CD4-positive, alpha-beta memory T cell (primary cell): ENCODE results near the gene AQP6. TPM values are rescaled to one million over a fixed set of nuclear protein-coding genes. Genes with fewer than 3 reads are reported as not detected.

ENCODE experiments used
- CTCF ChIA-PET: fragments of 350-600 bp; sonication (Branson Sonifier 250); formaldehyde crosslinking; loops from one replicate; lab custom pipeline; 2021; ENCODE audit warnings: inconsistent platforms; ENCODE audit not compliant: partially characterized antibody; lab: Charles Lee
- POLR2A ChIA-PET: fragments of 350-600 bp; sonication (Branson Sonifier 250); formaldehyde crosslinking; loops from one replicate; lab custom pipeline; 2021; ENCODE audit not compliant: partially characterized antibody; lab: Charles Lee
- DNase-seq, 5 donors: peaks; one replicate each; pipeline versions ENCODE4 v3.0.0 to v3.0.0-alpha.2; 2020 to 2022; ENCODE audit warnings: mixed read lengths in 1 of 5
- H3K27ac ChIP-seq: one replicate; pipeline ENCODE4 v1.7.0; 2013; ENCODE audit warnings: low read depth, low read length
- H3K27me3 ChIP-seq: 2 replicates; pipeline ENCODE4 v1.7.0; 2013; ENCODE audit warnings: mild to moderate bottlenecking, low read length, moderate library complexity; ENCODE audit not compliant: insufficient read depth
- H3K36me3 ChIP-seq: 2 replicates; pipeline ENCODE4 v1.7.0; 2013; ENCODE audit warnings: mild to moderate bottlenecking, low read length, moderate library complexity; ENCODE audit not compliant: insufficient read depth
- H3K4me1 ChIP-seq: 2 replicates; pipeline ENCODE4 v1.7.0; 2013; ENCODE audit warnings: mild to moderate bottlenecking, low read length, moderate library complexity; ENCODE audit not compliant: insufficient read depth
- H3K4me3 ChIP-seq, 2 donors: one replicate each; pipeline ENCODE4 v1.7.0; 2013; ENCODE audit warnings: low read length in 2 of 2, mild to moderate bottlenecking in 1 of 2
- H3K9me3 ChIP-seq, 2 donors: one replicate each; pipeline ENCODE4 v1.7.0; 2013; ENCODE audit warnings: low read length in 2 of 2, control low read depth in 1 of 2; ENCODE audit not compliant: control insufficient read depth in 1 of 2
- H3K27ac Mint-ChIP-seq, 7 donors: one replicate each; pipeline ENCODE4 v1.8.0; 2020 to 2021; ENCODE audit warnings: mixed read lengths in 7 of 7, mild to moderate bottlenecking in 6 of 7, inconsistent platforms in 3 of 7, moderate library complexity in 3 of 7
- H3K27me3 Mint-ChIP-seq, 2 donors: one replicate each; pipeline ENCODE4 v1.8.0; 2020 to 2021; ENCODE audit warnings: mixed read lengths in 2 of 2
- H3K36me3 Mint-ChIP-seq, 2 donors: one replicate each; pipeline ENCODE4 v1.8.0; 2020 to 2021; ENCODE audit warnings: mixed read lengths in 2 of 2, inconsistent platforms in 1 of 2, mild to moderate bottlenecking in 1 of 2
- H3K4me1 Mint-ChIP-seq, 4 donors: one replicate each; pipeline ENCODE4 v1.8.0; 2020 to 2021; ENCODE audit warnings: mixed read lengths in 4 of 4, mild to moderate bottlenecking in 1 of 4
- H3K4me3 Mint-ChIP-seq, 8 donors: one replicate each; pipeline ENCODE4 v1.8.0; 2020 to 2021; ENCODE audit warnings: mixed read lengths in 8 of 8, mild to moderate bottlenecking in 7 of 8, moderate library complexity in 6 of 8, inconsistent platforms in 3 of 8
- H3K9me3 Mint-ChIP-seq, 8 donors: one replicate each; pipeline ENCODE4 v1.8.0; 2020 to 2021; ENCODE audit warnings: mixed read lengths in 8 of 8, mild to moderate bottlenecking in 5 of 8, inconsistent platforms in 3 of 8, moderate library complexity in 1 of 8
- intact Hi-C: fragments of 100-400 bp; cut with micrococcal nuclease; formaldehyde crosslinking; loops from one replicate; pipeline ENCODE4 v1.15.1; 2023
- polyA plus RNA-seq, 2 donors: library from polyadenylated mRNA; unstranded; fragments of 300-500 nt; fragmentation: Illumina TruSeq; gene quantifications; one replicate each; pipeline ENCODE4 v1.2.3, GENCODE V29; 2021
- total RNA-seq, 2 experiments: library from RNA; stranded (reverse); gene quantifications; one replicate each; pipeline ENCODE4 v1.2.3, GENCODE V29; 2021

AQP6 gene
- total and polyA plus RNA-seq, 4 experiments from 2014 or later: not detected

DNA sequence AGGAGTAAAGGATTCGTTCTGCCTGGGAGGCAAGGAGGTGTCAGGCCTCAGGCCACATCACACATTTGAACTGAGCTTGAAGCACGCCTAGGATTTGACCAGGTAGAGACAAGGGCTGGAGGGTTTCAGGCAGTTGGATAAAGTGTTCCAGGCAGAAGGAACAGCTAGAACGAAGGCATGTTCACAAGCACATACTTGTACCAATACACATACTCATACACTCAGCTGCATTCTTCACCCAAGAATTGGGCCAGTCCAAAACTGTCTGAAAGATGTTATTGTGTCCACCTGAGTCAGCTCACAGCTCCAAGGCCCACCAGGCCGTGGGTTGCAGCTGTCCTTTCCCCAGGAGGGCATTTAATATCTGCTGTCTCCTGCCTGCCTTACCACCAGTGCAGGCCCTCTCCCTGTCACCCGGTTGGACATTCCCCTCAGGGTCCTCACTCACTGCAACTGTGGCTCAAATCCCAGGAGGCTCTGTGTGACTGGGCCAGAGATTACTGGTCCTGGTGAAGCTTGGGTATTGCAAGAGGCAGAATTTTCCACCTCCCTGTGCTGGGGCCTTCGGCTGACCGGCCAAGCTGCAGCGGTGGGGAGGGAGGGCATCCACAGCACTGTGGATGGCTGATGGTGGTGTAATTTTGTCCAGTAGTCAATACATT lies 35.0 kb upstream of the AQP6 start:
- CTCF ChIA-PET: interaction anchor here (0.7 to 2.1 kb wide), 2 partner anchors 8 to 29 kb away, joined by 3 to 14 read pairs; no protein-coding TSS in a partner anchor
- Mint-ChIP-seq H3K9me3 (no peaks in the 10 kb centered on the region), H3K27ac (no peak overlapping the region), H3K4me1 (peaks cover 3 to 18% (median 5%) of the 10 kb centered on the region in 4 donors), H3K27me3 (peaks cover 0 to 2% of the 10 kb centered on the region in 2 donors), H3K4me3 (no peak overlapping the region), H3K36me3 (no peaks in the 10 kb centered on the region)
- H3K27ac ChIP-seq: no peak overlapping the region
- no peak overlapping the region for H3K4me3 ChIP-seq
- DNase-seq: no peak
- POLR2A ChIA-PET: interaction anchor here (0.6 kb wide), 1 partner anchor 832 kb away, joined by 3 read pairs; no protein-coding TSS in a partner anchor
- H3K4me1 ChIP-seq: peaks cover 9% of the 10 kb centered on the region
- no peaks in the 10 kb centered on the region for H3K27me3 ChIP-seq
- intact Hi-C loops: no loop called here
- H3K9me3 ChIP-seq: no peaks in the 10 kb centered on the region
- no peaks in the 10 kb centered on the region for H3K36me3 ChIP-seq

DNA sequence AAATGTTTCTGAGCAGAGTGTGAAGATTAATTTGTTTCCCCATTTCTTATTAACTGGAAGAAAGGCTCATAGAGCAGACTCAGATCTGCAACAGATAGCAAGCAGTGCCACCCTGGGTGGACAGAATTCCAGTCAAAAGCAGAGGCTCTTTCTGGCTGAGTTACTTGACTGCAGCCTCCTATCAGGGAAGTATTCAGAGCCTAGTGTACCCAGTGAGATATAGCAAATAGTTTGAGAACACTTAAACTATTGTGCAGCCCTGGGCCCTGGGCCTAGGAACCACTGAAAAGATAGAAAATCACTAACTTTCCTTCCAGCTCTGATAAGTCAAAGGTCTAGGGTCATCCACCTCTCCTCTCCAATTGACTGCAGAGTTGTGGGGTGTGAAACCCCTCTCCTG lies 33.4 kb upstream of the AQP6 start:
- no peaks in the 10 kb centered on the region for H3K9me3 ChIP-seq
- H3K4me1 ChIP-seq: peaks cover 25% of the 10 kb centered on the region
- H3K27ac ChIP-seq: no peak overlapping the region
- Mint-ChIP-seq H3K4me3 (no peak overlapping the region), H3K9me3 (no peaks in the 10 kb centered on the region), H3K27me3 (peaks cover 0 to 2% of the 10 kb centered on the region in 2 donors), H3K4me1 (peaks cover 6 to 33% (median 11%) of the 10 kb centered on the region in 4 donors), H3K36me3 (no peaks in the 10 kb centered on the region), H3K27ac (no peak overlapping the region)
- no peaks in the 10 kb centered on the region for H3K36me3 ChIP-seq
- ChIA-PET CTCF (interaction anchor here (1.3 kb wide), 1 partner anchor 10 kb away, joined by 5 read pairs; no protein-coding TSS in a partner anchor), POLR2A (no interaction called here)
- no peak for DNase-seq
- no peaks in the 10 kb centered on the region for H3K27me3 ChIP-seq
- no peak overlapping the region for H3K4me3 ChIP-seq
- intact Hi-C loops: no loop called here

DNA sequence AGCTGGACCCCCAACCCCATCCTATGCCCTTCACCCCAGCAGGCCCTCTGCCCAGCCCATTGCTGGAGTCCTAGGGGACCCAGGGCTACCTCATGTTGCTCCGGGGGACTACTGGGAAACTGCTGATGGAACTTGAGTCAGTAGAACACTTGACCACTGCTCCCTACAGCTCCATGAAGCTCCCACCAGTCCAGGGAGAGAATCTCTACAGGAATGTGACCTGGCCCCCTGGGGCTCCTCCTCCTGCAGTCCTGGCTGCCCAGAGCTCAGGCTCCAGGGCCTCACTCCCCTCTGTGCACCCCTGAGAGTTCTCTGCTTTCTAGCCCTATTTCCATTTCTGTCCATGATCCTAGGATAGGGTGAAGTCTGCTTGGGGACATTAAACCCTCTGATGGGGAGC lies 33.0 kb upstream of the AQP6 start:
- Mint-ChIP-seq H3K27me3 (peaks cover 0 to 2% of the 10 kb centered on the region in 2 donors), H3K4me1 (peaks cover 8 to 37% (median 13%) of the 10 kb centered on the region in 4 donors), H3K36me3 (no peaks in the 10 kb centered on the region), H3K27ac (no peak overlapping the region), H3K9me3 (no peaks in the 10 kb centered on the region), H3K4me3 (no peak overlapping the region)
- H3K27ac ChIP-seq: no peak overlapping the region
- H3K4me3 ChIP-seq: no peak overlapping the region
- no peaks in the 10 kb centered on the region for H3K36me3 ChIP-seq
- H3K4me1 ChIP-seq: peaks cover 27% of the 10 kb centered on the region
- no peaks in the 10 kb centered on the region for H3K9me3 ChIP-seq
- ChIA-PET POLR2A (no interaction called here), CTCF (interaction anchor here (1.3 kb wide), 1 partner anchor 10 kb away, joined by 5 read pairs; no protein-coding TSS in a partner anchor)
- intact Hi-C loops: no loop called here
- DNase-seq: no peak
- H3K27me3 ChIP-seq: no peaks in the 10 kb centered on the region

GRCh38 chr12:49941556-49942511 lies 30.9 kb upstream of the AQP6 start:
- peaks cover 16 to 54% (median 23%) of the 10 kb centered on the region in 4 donors for H3K4me1 Mint-ChIP-seq
- Histone ChIP-seq H3K36me3 (no peaks in the 10 kb centered on the region), H3K4me1 (peaks cover 40% of the 10 kb centered on the region), H3K27ac (no peak overlapping the region), H3K27me3 (no peaks in the 10 kb centered on the region), H3K9me3 (no peaks in the 10 kb centered on the region), H3K4me3 (no peak overlapping the region)
- CTCF ChIA-PET: interaction anchor here (0.7 to 2.0 kb wide), 3 partner anchors 26 to 129 kb away, joined by 3 to 17 read pairs (median 3); no protein-coding TSS in a partner anchor
- H3K4me3 Mint-ChIP-seq: peak overlapping the region in 2 of 8 donors; percentile 29 to 52
- DNase-seq: no peak
- H3K27me3 Mint-ChIP-seq: peaks cover 2% of the 10 kb centered on the region in 2 donors
- no peaks in the 10 kb centered on the region for H3K9me3 Mint-ChIP-seq
- H3K27ac Mint-ChIP-seq: peak overlapping the region in 2 of 7 donors; percentile 69 to 71
- no peaks in the 10 kb centered on the region for H3K36me3 Mint-ChIP-seq
- POLR2A ChIA-PET: no interaction called here
- intact Hi-C loops: no loop called here

DNA sequence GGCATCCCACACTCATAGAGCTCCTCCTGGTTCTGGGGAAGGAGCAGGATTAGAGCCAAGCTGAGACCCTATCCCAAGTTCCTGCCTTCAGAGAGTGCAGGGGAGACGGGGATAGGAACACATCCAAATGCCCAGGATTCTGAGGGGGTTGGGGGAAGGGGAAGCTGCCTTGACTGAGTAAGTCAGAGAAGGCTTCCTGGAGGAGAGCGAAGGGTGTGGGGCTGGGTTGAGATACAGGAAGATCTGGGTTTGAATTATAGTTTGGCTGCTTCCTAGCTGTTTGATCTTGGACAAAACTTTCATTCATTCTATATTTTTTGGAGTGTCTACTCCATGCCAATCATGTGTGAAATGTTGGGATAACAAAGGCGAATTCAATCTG lies 30.2 kb upstream of the AQP6 start:
- Histone ChIP-seq H3K9me3 (no peaks in the 10 kb centered on the region), H3K27me3 (no peaks in the 10 kb centered on the region), H3K36me3 (no peaks in the 10 kb centered on the region), H3K4me3 (no peak overlapping the region), H3K4me1 (peaks cover 40% of the 10 kb centered on the region), H3K27ac (no peak overlapping the region)
- intact Hi-C loops: no loop called here
- no peak for DNase-seq
- Mint-ChIP-seq H3K27me3 (peaks cover under 1 to 2% of the 10 kb centered on the region in 2 donors), H3K9me3 (no peaks in the 10 kb centered on the region), H3K4me1 (peaks cover 16 to 54% (median 23%) of the 10 kb centered on the region in 4 donors), H3K36me3 (no peaks in the 10 kb centered on the region), H3K4me3 (peak overlapping the region in 4 of 8 donors; percentile 22 to 64 (median 48)), H3K27ac (peak overlapping the region in 5 of 7 donors; percentile 68 to 87 (median 71))
- ChIA-PET CTCF (interaction anchor here (0.7 to 2.0 kb wide), 3 partner anchors 25 to 128 kb away, joined by 3 to 17 read pairs (median 3); no protein-coding TSS in a partner anchor), POLR2A (no interaction called here)

- Mint-ChIP-seq H3K9me3 (no peaks in the 10 kb centered on the region), H3K4me1 (peaks cover 16 to 54% (median 23%) of the 10 kb centered on the region in 4 donors), H3K36me3 (no peaks in the 10 kb centered on the region), H3K4me3 (peak overlapping the region in 5 of 8 donors; percentile 4 to 64 (median 33)), H3K27me3 (peaks cover 0 to 2% of the 10 kb centered on the region in 2 donors), H3K27ac (peak overlapping the region in 6 of 7 donors; percentile 8 to 87 (median 72))
- intact Hi-C loops: no loop called here
- DNase-seq: peak in 2 of 5 donors; percentile 12 to 50
- POLR2A ChIA-PET: interaction anchor here (0.7 kb wide), 1 partner anchor 321 kb away, joined by 3 read pairs; no protein-coding TSS in a partner anchor
- no peak overlapping the region for H3K27ac ChIP-seq
- no peaks in the 10 kb centered on the region for H3K9me3 ChIP-seq
- CTCF ChIA-PET: interaction anchor here (0.7 to 2.0 kb wide), 3 partner anchors 24 to 112 kb away, joined by 3 to 17 read pairs (median 4); no protein-coding TSS in a partner anchor
- no peaks in the 10 kb centered on the region for H3K36me3 ChIP-seq
- peaks cover 40% of the 10 kb centered on the region for H3K4me1 ChIP-seq
- no peaks in the 10 kb centered on the region for H3K27me3 ChIP-seq
- no peak overlapping the region for H3K4me3 ChIP-seq
Measured at GRCh38 chr12:49942921-49943624, 29.7 kb upstream of the AQP6 start.
